HepG2 (cell line): ENCODE data around the gene BCAT1. TPM values are rescaled to one million over a fixed set of nuclear protein-coding genes. Genes with fewer than 3 reads are reported as not detected.

Experiments
- ATAC-seq: fragments of 200-7000 bp; cut with Tn5 transposase; 3 replicates; pipeline ENCODE4 v1.9.1; 2020; ENCODE audit warnings: mild to moderate bottlenecking, moderate library complexity
- BruUV-seq: library from RNA; stranded (reverse); fragments of 400-500 nt; replicated peaks from 2 replicates; lab custom pipeline; 2021; lab: Mats Ljungman, UMichigan
- CTCF ChIA-PET: fragments of 300-600 bp; formaldehyde crosslinking; extraction: SDS; loops from one replicate; lab custom pipeline; 2021; ENCODE audit warnings: low total read pairs, inconsistent platforms, low intra/inter-chr PET ratio; lab: Yijun Ruan, JAX
- POLR2A ChIA-PET: fragments of 350-600 bp; sonication (Branson Sonifier 250); formaldehyde crosslinking; loops from one replicate; lab custom pipeline; 2020; ENCODE audit warnings: antibody characterized with exemption, inconsistent platforms; lab: Yijun Ruan, JAX
- DNase-seq: peaks from one replicate; pipeline ENCODE4 v3.0.0-alpha.2; 2015; ENCODE audit warnings: low spot score
- FAIRE-seq: peaks from 3 replicates; lab custom pipeline; 2011; peaks lifted over from hg19 to GRCh38; lab: Jason Lieb, UNC
- H2AFZ ChIP-seq: one replicate; pipeline ENCODE4 v1.6.1; 2011; ENCODE audit warnings: low read length, inconsistent platforms
- H3K27ac ChIP-seq: fragments of 300-600 bp; 3 replicates; pipeline ENCODE4 v1.8.0; 2011; ENCODE audit warnings: mixed run types, mild to moderate bottlenecking, mixed read lengths, low read length, inconsistent platforms; ENCODE audit not compliant: insufficient read depth; ENCODE audit errors: extremely low read length
- H3K27me3 ChIP-seq, 2 experiments: fragments of 200-600 bp in 1 of 2; 2 replicates in 1 of 2; 3 replicates in 1 of 2; pipeline versions ENCODE4 v1.6.0 to v1.8.0; 2011; ENCODE audit warnings: low read length in 2 of 2, mild to moderate bottlenecking in 2 of 2, moderate library complexity in 2 of 2, inconsistent platforms in 1 of 2; ENCODE audit not compliant: insufficient read depth in 2 of 2, control insufficient read depth in 1 of 2
- H3K36me3 ChIP-seq, 2 experiments: fragments of 200-600 bp in 1 of 2; replicated peaks in 1 of 2; 2 replicates in 1 of 2; 3 replicates in 1 of 2; pipeline versions ENCODE4 v1.5.1 to v1.8.0; 2011; ENCODE audit warnings: low read length in 2 of 2, inconsistent platforms in 1 of 2; ENCODE audit not compliant: insufficient read depth in 2 of 2, control insufficient read depth in 1 of 2
- H3K4me1 ChIP-seq: 2 replicates; pipeline ENCODE4 v1.5.1; 2012; ENCODE audit warnings: low read length, inconsistent platforms; ENCODE audit not compliant: insufficient read depth
- H3K4me2 ChIP-seq: 2 replicates; pipeline ENCODE4 v1.6.0; 2011; ENCODE audit warnings: low read depth, low read length, inconsistent platforms
- H3K4me3 ChIP-seq, 3 experiments: fragments of 200-600 bp in 1 of 3; sonication (generic), shearing (Covaris generic) in 1 of 3; replicated peaks in 1 of 3; 2 replicates each; pipeline ENCODE4 v1.5.1; 2011 to 2016; ENCODE audit warnings: low read length in 3 of 3, inconsistent platforms in 2 of 3, low read depth in 2 of 3, mild to moderate bottlenecking in 2 of 3, control low read depth in 1 of 3, mixed read lengths in 1 of 3; ENCODE audit not compliant: insufficient read depth in 1 of 3
- H3K79me2 ChIP-seq: one replicate; pipeline ENCODE4 v1.6.1; 2011; ENCODE audit warnings: low read length, inconsistent platforms; ENCODE audit not compliant: insufficient read depth
- H3K9ac ChIP-seq: 2 replicates; pipeline ENCODE4 v1.6.0; 2011; ENCODE audit warnings: mild to moderate bottlenecking, low read depth, low read length, inconsistent platforms; ENCODE audit not compliant: insufficient read depth
- H3K9me3 ChIP-seq: 2 replicates; pipeline ENCODE4 v1.5.1; 2012; ENCODE audit warnings: mild to moderate bottlenecking, low read length
- H4K20me1 ChIP-seq: 2 replicates; pipeline ENCODE4 v1.6.0; 2011; ENCODE audit warnings: inconsistent platforms, mild to moderate bottlenecking, low read length, moderate library complexity; ENCODE audit not compliant: insufficient read depth
- ADNP ChIP-seq: sonication (generic); formaldehyde crosslinking; IDR thresholded peaks from 2 replicates; pipeline ENCODE4 v1.4.0; 2020; ENCODE audit warnings: missing genetic modification reagents
- EP300 ChIP-seq, 3 experiments: sonication (generic) in 1 of 3; formaldehyde crosslinking in 1 of 3; IDR thresholded peaks; 2 replicates each; pipeline versions ENCODE4 v1.5.1 to v1.6.1; 2011 to 2020; ENCODE audit warnings: low read depth in 2 of 3, low read length in 2 of 3, borderline replicate concordance in 1 of 3, improper control_type of control experiment in 1 of 3, mild to moderate bottlenecking in 1 of 3, missing genetic modification reagents in 1 of 3, moderate library complexity in 1 of 3
- KAT8 ChIP-seq: IDR thresholded peaks from 2 replicates; pipeline ENCODE4 v1.6.1; 2016; ENCODE audit warnings: missing genetic modification reagents, missing compliant biosample characterization
- MLLT10 ChIP-seq: sonication (generic); formaldehyde crosslinking; IDR thresholded peaks from 2 replicates; pipeline ENCODE4 v1.4.0; 2020; ENCODE audit warnings: missing genetic modification reagents
- NFE2L1 ChIP-seq: sonication (generic); formaldehyde crosslinking; IDR thresholded peaks from 2 replicates; pipeline ENCODE4 v1.4.0; 2020; ENCODE audit warnings: missing genetic modification reagents, mild to moderate bottlenecking, borderline replicate concordance
- ZNF513 ChIP-seq: sonication (generic); formaldehyde crosslinking; conservative IDR thresholded peaks from 2 replicates; pipeline ENCODE4 v1.5.0; 2020; ENCODE audit warnings: missing genetic modification reagents
- ZNF788 ChIP-seq: sonication (generic); formaldehyde crosslinking; IDR thresholded peaks from 2 replicates; pipeline ENCODE4 v1.5.0; 2020; ENCODE audit warnings: mild to moderate bottlenecking, missing genetic modification reagents, borderline replicate concordance
- ZNF850 ChIP-seq: sonication (generic); formaldehyde crosslinking; conservative IDR thresholded peaks from 2 replicates; pipeline ENCODE4 v1.9.0; 2021; ENCODE audit warnings: mild to moderate bottlenecking, missing genetic modification reagents
- WGBS: methylation state at CpG from one replicate; pipeline ENCODE4 v1.1.6; 2017; ENCODE audit warnings: low lambda C conversion rate; 5-methylcytosine and 5-hydroxymethylcytosine counted together
- in situ Hi-C: cut with HindIII; loops from 2 replicates; pipeline ENCODE4 v1.10.0; 2017; ENCODE audit warnings: low pct_unique_long_range_greater_than_20kb; ENCODE audit not compliant: extremely low pct_ligation_motif_present
- intact Hi-C: fragments of 100-400 bp; cut with micrococcal nuclease; formaldehyde crosslinking; loops from one replicate; pipeline ENCODE4 v1.10.0; 2022; ENCODE audit not compliant: unreplicated experiment
- polyA plus RNA-seq, 8 experiments: library from polyadenylated mRNA; depleted of rRNA in 3 of 8; stranded (reverse) in 7 of 8; unstranded in 1 of 8; fragments of >200 nt; fragmentation: Illumina TruSeq in 4 of 8; extraction: Trizol in 4 of 8; gene quantifications; 2 replicates each; pipeline versions ENCODE4 v1.2.1 to v1.2.3, GENCODE V29; 2011 to 2016; ENCODE audit warnings: low read depth in 4 of 8, missing spikeins in 1 of 8, mixed read lengths in 1 of 8; ENCODE audit not compliant: insufficient read depth in 1 of 8
- total RNA-seq, 5 experiments: library from RNA; depleted of rRNA; stranded (reverse); fragments of >200 nt; fragmentation: Illumina TruSeq; extraction: Trizol; gene quantifications; 2 replicates each; pipeline ENCODE4 v1.2.3, GENCODE V29; 2016; ENCODE audit warnings: low read depth in 1 of 5
- TF ChIP-seq, protein P1 (sequence below): sonication (generic); formaldehyde crosslinking; IDR thresholded peaks from 2 replicates; pipeline ENCODE4 v1.5.0; 2020; ENCODE audit warnings: missing genetic modification reagents

Gene BCAT1
- total and polyA plus RNA-seq, 2 of the 13 experiments (the other 11 are each of a cell fraction or from before 2014, with no cell fraction given), result 8.0 to 75.5 TPM

- TF ChIP-seq, protein P1, sequence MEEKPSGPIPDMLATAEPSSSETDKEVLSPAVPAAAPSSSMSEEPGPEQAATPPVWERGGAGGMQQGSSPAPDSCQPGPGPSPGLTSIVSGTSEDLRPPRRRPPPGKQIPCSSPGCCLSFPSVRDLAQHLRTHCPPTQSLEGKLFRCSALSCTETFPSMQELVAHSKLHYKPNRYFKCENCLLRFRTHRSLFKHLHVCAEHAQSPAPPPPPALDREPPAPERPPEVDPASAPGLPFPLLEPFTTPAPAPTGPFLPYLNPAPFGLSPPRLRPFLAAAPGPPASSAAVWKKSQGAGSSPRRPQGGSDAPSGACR (CRISPR knock-in tag), result no peak
- TF ChIP-seq EP300 (IDR thresholded peaks at IDR 0.05; ENCODE audit: low read depth in 2 of 2, low read length in 2 of 2) (no peak), EP300 (CRISPR knock-in tag; IDR thresholded peaks at IDR 0.05; ENCODE audit: borderline replicate concordance) (peak; percentile 69)
These were observed at the start of gene BCAT1 (continued) for GRCh38 chr12:24948757-24949722.

GRCh38 chr12:24997970-24998582, 49.2 kb upstream of the BCAT1 start:
- H3K36me3 ChIP-seq, result no peaks in the 10 kb centered on the region
- no peak overlapping the region for H3K27ac ChIP-seq
- no peaks in the 10 kb centered on the region for H3K79me2 ChIP-seq
- in situ Hi-C loops, result no loop called here
- H3K9me3 ChIP-seq, result no peaks in the 10 kb centered on the region
- WGBS, result 27% methylated on average over 4 of the region's 4 CpGs
- no peaks in the 10 kb centered on the region for H4K20me1 ChIP-seq
- H2AFZ ChIP-seq, result no peak overlapping the region
- CTCF ChIA-PET, result no interaction called here
- H3K27me3 ChIP-seq, result no peaks in the 10 kb centered on the region; a peak in 1 of 5 replicates
- no peak for FAIRE-seq
- no peak for DNase-seq
- no TSS peak for BruUV-seq
- no peaks in the 10 kb centered on the region for H3K4me1 ChIP-seq
- intact Hi-C loops, result no loop called here
- no peak for ATAC-seq
- no peak overlapping the region for H3K4me2 ChIP-seq
- H3K9ac ChIP-seq, result no peak overlapping the region
- no peak overlapping the region for H3K4me3 ChIP-seq
- TF ChIP-seq KAT8 (CRISPR knock-in tag), result no peak
- TF ChIP-seq ZNF788 (CRISPR knock-in tag), result no peak
- TF ChIP-seq ZNF850 (CRISPR knock-in tag), result no peak
- TF ChIP-seq ZNF513, result no peak
- no peak for TF ChIP-seq ADNP (CRISPR knock-in tag)
- TF ChIP-seq NFE2L1 (CRISPR knock-in tag), result no peak
- TF ChIP-seq MLLT10 (CRISPR knock-in tag), result no peak
- POLR2A ChIA-PET, result no interaction called here
